GM12873 (cell line): ENCODE results near the gene RALGAPA2.

ENCODE experiments used
- TF ChIP-seq, protein P1 (sequence below): IDR thresholded peaks from 2 replicates; pipeline ENCODE4 v1.5.1; 2012; ENCODE audit warnings: low read depth, mild to moderate bottlenecking, moderate library complexity, low read length, control low read depth; ENCODE audit not compliant: insufficient read depth; ENCODE audit errors: missing control alignments

The RALGAPA2 gene

GRCh38 chr20:20734475-20734948 is 22.1 kb upstream of the RALGAPA2 start:
- TF ChIP-seq, protein P1, sequence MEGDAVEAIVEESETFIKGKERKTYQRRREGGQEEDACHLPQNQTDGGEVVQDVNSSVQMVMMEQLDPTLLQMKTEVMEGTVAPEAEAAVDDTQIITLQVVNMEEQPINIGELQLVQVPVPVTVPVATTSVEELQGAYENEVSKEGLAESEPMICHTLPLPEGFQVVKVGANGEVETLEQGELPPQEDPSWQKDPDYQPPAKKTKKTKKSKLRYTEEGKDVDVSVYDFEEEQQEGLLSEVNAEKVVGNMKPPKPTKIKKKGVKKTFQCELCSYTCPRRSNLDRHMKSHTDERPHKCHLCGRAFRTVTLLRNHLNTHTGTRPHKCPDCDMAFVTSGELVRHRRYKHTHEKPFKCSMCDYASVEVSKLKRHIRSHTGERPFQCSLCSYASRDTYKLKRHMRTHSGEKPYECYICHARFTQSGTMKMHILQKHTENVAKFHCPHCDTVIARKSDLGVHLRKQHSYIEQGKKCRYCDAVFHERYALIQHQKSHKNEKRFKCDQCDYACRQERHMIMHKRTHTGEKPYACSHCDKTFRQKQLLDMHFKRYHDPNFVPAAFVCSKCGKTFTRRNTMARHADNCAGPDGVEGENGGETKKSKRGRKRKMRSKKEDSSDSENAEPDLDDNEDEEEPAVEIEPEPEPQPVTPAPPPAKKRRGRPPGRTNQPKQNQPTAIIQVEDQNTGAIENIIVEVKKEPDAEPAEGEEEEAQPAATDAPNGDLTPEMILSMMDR: no peak

GRCh38 chr20:20733943-20734342 is 21.5 kb upstream of the RALGAPA2 start:
- TF ChIP-seq, protein P1: no peak

GRCh38 chr20:20732641-20733040 is 20.2 kb upstream of the RALGAPA2 start:
- TF ChIP-seq, protein P1: no peak

DNA sequence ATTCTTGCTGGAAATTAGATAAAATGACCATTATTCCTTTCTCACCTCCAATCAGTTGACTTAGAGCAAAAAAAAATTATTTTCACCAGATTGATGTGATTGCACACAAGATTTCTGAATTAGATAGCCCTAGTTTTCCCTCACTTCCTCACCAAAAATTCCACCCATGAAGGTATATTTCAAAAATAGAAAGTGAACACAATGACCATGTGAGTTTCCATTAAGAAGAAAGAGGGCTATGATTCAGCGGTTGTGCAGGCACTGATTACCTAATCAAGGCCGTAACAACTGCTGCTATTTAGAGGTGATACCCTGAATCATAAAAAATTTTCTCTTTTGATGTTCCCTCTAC is 19.5 kb upstream of the RALGAPA2 start:
- TF ChIP-seq, protein P1: no peak

GRCh38 chr20:20731000-20731944 is 18.8 kb upstream of the RALGAPA2 start:
- TF ChIP-seq, protein P1: no peak

DNA sequence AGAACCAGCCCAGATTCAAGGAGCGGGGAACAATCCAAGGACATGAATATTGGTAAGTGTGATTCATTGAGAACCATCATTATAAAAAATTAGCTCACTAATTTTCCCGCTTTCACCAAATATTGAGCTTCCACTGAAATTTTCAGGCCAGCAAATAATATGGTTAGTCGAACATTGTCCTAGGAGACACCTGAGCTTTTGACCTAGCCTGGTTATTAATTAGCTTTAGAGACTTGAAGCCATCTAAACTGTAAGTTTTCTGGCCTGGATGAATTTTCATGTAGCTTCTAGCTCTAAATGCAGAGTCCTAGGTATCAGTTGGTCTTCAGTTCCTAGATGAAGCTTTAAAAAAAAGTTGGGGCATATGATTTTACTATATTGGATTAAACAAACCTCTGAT is 17.1 kb upstream of the RALGAPA2 start:
- TF ChIP-seq, protein P1: no peak

DNA sequence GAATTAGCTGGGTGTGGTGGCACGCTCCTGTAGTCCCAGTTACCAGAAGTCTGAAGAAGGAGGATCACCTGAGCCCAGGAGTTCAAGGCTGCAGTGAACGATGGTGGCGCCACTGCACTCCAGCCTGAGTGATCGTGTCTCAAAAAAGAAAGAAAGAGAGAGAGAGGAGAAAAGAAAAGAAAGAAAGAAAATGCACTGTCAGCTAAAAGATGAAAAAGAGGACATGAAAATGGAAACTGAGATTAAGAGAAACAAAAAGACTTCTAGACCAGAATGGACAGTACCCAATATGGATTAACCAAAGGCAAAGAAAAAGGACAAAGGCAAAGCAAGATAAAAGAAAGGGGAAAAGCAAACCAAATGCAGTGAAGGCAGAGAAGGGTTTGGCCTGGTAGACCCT is 9.0 kb upstream of the RALGAPA2 start:
- TF ChIP-seq, protein P1: no peak
